B cell (primary cell): ENCODE results near the gene NKAIN2.

Source experiments
- EZH2 ChIP-seq: IDR thresholded peaks from 2 replicates; pipeline ENCODE4 v1.6.1; 2012; ENCODE audit warnings: borderline replicate concordance, low read depth, mild to moderate bottlenecking, moderate library complexity, low read length; ENCODE audit not compliant: insufficient read depth, poor library complexity, severe bottlenecking
- TF ChIP-seq, protein P1 (sequence below): fragments of 200-600 bp; IDR thresholded peaks from one replicate; pipeline ENCODE4 v1.8.0; 2022; ENCODE audit warnings: antibody characterized with exemption, mild to moderate bottlenecking

DNA sequence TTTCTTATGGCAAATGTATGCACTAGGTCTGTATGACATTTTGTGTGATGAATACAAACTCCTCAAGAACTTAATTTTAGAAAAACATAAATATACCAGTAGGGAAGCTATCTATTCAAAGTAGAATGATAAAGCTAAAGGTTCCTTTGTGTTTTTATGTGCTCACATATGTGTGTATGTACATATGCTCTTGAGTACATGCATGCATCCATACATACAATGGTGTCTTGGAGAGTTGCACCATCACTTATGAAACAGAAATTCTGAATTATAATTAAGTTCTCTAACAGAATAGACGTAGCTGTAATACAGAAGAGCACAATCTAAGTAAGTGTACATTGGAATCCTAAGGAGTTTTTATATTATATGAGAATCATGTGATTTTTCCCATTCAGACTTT is 2.3 kb downstream of the NKAIN2 start:
- TF ChIP-seq EZH2: no peak
- TF ChIP-seq, protein P1, sequence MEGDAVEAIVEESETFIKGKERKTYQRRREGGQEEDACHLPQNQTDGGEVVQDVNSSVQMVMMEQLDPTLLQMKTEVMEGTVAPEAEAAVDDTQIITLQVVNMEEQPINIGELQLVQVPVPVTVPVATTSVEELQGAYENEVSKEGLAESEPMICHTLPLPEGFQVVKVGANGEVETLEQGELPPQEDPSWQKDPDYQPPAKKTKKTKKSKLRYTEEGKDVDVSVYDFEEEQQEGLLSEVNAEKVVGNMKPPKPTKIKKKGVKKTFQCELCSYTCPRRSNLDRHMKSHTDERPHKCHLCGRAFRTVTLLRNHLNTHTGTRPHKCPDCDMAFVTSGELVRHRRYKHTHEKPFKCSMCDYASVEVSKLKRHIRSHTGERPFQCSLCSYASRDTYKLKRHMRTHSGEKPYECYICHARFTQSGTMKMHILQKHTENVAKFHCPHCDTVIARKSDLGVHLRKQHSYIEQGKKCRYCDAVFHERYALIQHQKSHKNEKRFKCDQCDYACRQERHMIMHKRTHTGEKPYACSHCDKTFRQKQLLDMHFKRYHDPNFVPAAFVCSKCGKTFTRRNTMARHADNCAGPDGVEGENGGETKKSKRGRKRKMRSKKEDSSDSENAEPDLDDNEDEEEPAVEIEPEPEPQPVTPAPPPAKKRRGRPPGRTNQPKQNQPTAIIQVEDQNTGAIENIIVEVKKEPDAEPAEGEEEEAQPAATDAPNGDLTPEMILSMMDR: no peak
